HG03280 (cell line): ENCODE results near the gene SSH2.
A peak's percentile ranks its signal among the peaks of the same experiment; 100 is the strongest.

Experiments
- ATAC-seq: cut with Tn5 transposase; IDR thresholded peaks from one replicate; pipeline ENCODE4 v1.9.1; 2021; ENCODE audit warnings: mild to moderate bottlenecking, moderate library complexity; ENCODE audit not compliant: unreplicated experiment

SSH2 gene

DNA sequence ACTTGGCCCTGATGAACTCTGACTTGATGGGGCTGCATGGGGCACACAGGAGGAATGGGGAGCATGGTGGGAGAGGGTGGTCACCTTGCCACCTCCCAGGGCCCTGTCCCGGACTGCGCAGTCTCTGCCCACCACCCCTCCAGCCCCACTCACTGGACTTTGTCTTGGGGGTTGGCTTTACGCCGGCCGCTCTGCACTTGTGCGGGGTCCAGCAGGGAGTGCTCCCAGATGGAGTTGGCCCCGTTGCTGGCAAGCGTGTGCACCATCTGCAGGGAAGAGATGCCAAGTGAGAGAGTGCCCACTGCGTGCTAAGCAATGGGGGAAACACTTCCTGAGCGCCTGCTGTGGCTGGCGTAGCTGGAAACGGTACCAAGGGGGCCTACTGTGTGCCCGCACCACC lies 347.3 kb downstream of the SSH2 start:
- ATAC-seq, result no peak

DNA sequence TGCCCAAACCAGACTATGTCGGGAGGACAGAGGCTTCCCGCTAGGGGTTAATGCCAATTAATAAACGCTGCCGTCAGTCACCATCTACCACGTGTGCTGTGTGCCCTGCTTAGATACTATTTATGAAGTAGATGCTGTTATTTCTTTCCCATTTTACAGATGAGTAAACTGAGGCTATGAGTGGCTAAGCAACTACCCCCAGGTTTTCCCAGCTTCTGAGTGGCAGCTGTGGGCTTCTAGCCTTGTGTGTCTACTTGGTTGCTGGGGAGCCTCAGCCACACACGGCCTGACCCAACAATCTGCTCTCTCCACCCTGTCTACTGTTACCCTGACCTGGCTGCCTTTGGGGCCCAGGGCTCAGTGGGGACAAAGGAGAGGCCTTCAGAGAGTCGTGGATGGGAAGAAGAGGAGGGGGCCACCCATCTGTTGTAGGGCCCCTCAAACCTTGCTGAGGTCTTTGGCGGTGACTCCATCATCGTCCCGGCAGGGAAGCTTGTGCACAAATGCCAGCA lies 347.7 kb downstream of the SSH2 start:
- ATAC-seq, result no peak

DNA sequence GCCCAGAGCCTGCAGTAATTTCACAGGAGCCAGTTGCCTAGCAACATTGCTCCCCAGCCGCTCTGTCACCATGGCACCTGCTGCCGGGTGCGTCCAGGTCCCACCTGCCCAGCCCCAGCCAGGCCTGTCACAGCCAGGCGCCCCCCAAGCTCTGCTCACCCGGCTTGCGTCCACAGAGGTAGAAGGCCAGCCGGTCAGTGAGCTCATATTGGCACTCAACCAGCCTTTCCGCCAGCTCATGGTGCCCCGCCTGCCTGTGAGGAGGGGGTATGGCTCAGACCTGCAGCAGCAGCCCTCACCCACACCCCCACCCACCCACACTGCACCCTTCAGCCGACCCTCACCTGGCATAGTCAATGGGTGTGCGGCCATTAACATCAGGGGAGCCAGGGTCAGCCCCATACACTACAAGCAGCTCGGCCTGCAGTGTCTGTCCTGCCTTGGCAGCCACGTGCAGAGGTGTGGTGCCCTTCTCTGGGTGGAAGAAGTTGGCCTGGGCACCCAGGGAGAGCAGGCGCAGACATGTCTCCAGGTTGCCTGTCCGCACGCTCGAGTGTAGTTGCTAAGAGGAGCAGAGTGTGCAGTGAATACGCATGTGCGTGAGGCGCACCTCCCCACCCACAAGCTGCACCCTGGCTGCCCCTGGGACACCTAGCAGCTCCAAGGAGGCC lies 348.3 kb downstream of the SSH2 start:
- ATAC-seq, result no peak

DNA sequence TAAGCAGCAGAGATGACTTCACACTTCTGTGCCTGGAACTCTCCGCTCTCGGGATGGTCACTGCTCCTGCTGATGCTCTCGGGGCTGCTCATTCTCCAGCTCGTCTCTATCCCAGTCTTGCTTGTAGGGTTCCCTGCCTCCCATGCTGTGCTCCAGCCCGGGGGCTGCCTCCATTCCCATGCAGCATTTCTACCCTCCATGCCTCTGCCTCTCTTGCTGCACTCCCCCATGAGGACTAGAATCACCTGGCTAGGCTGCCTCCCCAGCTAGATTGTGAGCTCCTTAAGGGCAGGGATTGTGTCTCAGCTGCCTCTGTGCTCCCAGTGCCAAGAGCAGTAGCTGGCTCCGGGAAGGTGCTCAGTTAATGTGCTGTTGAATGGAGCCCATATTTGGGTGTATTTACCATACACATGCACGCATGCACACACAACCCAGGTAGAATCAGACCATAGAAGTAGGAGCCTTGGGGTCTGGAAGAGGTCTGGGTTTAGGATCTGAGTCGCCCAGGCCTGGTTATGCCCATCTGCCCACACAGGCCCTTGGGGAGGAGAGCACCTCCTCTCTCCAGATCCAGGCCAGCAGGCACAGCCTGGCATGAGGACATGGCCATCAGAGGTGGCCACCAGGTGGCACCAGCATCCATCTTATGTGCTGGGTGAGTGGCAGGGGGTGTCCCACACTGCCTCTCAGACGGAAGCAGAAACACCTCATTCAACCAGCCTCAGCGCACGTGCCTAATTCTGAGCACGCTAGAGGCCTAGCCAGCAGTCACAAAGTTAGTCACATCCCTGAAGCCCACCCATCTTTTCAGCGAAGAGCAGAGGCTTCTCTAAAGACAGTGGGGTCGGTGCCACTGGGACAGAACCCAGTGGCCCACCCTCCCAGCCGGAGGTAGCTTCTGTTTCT lies 349.9 kb downstream of the SSH2 start:
- ATAC-seq, result peak; percentile 83

DNA sequence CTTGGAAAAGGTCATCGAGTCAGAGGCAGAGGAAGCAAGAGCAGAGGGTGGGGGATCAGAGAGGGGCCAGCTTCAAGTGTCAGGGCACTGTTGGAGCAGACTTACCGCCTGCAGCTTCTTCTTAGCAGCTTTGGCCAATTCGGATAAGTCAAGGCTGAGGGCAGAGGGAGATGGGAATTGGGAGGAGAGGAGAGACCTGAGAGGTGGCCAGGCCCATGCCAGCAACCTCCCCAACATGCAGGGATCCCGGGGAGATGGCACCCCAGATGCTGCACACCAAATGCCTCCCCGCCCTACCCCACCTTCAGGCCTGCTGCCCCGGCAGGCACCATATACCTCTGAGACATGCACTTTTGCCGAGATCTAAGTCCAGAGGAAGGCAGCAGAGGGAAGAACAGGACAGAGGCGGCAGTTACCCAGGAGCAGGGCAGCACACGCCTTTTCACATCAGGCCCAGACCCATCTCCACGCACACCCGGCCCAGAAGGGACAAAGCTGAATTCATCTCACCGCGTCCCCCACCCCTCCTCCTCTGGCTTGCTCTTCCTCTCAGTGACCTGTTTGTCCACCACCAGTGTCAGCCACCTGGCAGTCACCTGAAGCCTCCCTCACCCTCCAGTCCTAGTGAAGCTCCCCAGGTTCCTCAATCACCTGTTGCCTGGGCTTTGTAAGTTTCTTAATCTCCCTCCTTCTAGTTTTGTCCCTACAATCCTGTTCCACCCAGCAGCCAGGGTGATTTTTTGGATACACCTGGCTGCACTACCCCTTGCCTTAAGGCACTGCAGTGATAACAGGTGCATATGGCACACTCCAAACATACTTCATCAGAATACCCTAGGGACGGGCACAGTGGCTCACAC lies 351.2 kb downstream of the SSH2 start:
- ATAC-seq, result no peak

DNA sequence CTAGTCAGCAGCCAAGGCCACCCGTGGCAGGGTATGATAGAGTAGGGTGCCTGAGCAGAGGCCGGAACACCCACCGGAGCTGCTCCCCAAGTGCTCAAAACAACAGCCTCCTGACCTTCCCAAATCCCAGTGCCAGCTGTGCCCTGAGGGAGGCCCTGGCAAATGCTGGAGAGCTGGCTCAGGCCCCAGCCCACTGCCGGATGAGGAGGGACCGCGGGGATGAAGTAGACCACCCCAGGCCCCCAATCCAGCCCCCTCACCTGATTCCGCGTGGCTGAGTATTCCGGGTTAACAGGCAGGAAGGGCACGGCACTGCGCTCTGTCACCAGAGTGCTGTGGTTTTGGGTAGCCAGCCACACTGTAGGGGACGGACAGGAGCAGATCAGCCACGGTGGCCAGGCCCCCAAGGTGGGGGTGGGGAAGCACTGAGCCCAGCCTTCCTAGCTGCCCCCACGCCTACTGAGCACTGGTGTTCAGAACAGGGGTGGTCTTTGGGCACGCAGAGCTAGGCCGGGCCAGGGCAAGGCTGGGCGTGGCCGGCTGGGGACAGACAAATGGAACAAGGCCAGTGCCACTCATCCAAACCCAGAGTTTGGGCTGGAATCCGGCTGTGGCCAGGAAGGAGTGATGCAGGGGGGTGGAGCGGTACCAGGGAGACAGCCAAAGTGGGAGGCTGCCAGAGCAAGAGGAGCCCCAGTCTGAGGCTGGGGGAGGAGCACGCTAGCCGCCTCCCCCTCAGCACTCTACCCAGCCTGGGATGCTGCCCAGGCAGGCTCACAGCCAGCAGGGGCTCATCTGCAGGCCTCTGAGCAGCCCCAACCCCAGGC lies 352.4 kb downstream of the SSH2 start:
- ATAC-seq, result no peak

DNA sequence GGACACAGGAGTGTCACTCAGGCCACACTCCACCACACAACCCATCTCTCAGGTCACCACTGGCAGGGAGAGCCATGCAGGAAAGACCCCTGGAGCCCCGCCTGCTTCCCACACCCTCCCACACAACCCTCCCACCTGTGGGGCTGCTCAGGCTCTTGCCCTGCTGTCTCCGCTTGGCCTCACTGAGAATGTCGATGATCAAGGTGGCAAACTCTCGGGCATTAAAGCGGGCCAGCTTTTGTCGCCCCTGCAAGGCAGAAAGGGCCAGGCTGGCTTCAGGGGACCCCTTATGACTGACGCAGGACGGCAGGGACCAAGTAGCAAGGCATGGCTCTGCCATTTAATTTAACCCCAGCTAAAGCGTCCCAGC lies 353.0 kb downstream of the SSH2 start:
- no peak for ATAC-seq

DNA sequence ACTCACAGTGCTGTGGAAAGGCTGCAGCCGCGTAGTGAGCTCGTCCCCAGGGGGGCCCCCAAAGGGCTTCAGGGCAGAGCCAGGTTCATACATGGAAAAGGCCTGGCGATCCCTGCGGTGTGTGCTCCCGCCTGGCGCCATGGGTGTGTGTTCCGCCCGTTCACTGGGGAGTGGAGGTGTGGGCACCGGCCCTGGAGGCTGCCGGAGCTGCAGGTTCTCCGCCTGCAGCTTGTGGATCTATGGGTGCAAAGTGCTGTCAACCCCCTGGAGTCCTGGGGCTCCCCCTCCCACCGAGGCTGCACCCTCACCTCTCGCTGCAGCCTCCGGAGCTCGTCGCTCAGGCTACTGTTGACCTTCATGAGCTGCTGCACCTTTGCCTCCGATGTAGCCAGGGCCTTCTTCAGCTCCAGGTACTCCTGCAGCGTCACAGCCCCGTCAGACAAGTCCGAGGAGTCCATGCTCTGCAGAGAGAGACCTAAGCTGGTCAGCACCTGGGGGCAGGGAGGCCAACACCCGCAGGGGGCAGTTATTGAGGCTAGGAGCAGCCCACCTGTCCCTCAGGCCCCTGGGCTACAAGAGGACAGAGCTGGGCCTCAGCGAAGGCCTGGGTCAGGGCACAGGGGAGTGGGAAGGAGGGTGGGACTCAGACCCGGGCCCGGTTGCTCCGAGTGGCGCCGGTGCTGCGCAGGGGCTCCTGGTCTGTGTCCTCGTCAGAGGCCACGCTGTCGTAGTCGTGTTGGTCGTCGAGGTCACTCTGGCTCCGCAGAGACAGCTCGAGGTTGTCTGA lies 353.6 kb downstream of the SSH2 start:
- no peak for ATAC-seq
